Measurements from ENCODE around the gene UGT1A6. TPM values are rescaled to one million over a fixed set of nuclear protein-coding genes. Genes with fewer than 3 reads are reported as not detected.

The UGT1A6 gene
- total RNA-seq, 1 experiment from 2014 or later: 2.2 TPM

DNA sequence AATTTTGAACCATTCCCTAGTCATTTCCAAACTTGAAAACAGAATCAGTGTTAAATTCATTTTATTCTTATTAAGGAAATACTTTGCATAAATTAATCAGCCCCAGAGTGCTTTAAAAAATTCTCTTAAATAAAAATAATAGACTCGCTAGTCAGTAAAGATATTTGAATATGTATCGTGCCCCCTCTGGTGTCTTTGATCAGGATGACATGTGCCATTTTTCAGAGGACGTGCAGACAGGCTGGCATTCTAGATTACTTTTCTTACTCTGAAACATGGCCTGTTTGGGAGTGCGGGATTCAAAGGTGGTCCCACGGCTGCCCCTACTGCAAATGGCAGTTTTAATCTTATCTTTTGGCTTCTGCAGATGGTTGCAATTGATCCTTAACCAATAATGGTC, 79.9 kb downstream of the UGT1A6 start:
- no TSS peak for BruUV-seq (replicated peaks)
- H3K27me3 ChIP-seq (ENCODE audit: low read length): no peaks in the 10 kb centered on the region
- no peaks in the 10 kb centered on the region for H3K36me3 ChIP-seq (ENCODE audit: low read depth, low read length)
- ChIA-PET CTCF (no interaction called here), POLR2A (ENCODE audit: unreplicated experiment) (no interaction called here)
- H3K27ac ChIP-seq (ENCODE audit: low read length): no peak overlapping the region
- H3K9ac ChIP-seq (ENCODE audit: low read length): no peak overlapping the region
- no peaks in the 10 kb centered on the region for H3K4me1 ChIP-seq (ENCODE audit: insufficient read depth, low read length)
- H3K9me3 ChIP-seq (ENCODE audit: low read length): no peaks in the 10 kb centered on the region
- H3K4me2 ChIP-seq (ENCODE audit: low read length): no peak overlapping the region
- H3K4me3 ChIP-seq (ENCODE audit: low read length): no peak overlapping the region
- intact Hi-C loops (cut with micrococcal nuclease): no loop called here
- no peak for ATAC-seq
- no peaks in the 10 kb centered on the region for H3K79me2 ChIP-seq (ENCODE audit: low read length)
- H3F3A ChIP-seq (ENCODE audit: low read length, unreplicated experiment): no peaks in the 10 kb centered on the region
- H4K20me1 ChIP-seq (ENCODE audit: low read length): no peaks in the 10 kb centered on the region
- DNase-seq: no peak
- H2AFZ ChIP-seq (ENCODE audit: low read length): no peak overlapping the region
- H3K9me2 ChIP-seq (replicated peaks; ENCODE audit: low read length): no peaks in the 10 kb centered on the region
- TF ChIP-seq EZH2phosphoT487 (IDR thresholded peaks at IDR 0.05; ENCODE audit: borderline replicate concordance, low read length): no peak
- no peak for TF ChIP-seq EZH2 (IDR thresholded peaks at IDR 0.05; ENCODE audit: low read length, unreplicated experiment)
- TF ChIP-seq CTCF (conservative IDR thresholded peaks at IDR 0.05; ENCODE audit: low read depth, low read length): no peak

DNA sequence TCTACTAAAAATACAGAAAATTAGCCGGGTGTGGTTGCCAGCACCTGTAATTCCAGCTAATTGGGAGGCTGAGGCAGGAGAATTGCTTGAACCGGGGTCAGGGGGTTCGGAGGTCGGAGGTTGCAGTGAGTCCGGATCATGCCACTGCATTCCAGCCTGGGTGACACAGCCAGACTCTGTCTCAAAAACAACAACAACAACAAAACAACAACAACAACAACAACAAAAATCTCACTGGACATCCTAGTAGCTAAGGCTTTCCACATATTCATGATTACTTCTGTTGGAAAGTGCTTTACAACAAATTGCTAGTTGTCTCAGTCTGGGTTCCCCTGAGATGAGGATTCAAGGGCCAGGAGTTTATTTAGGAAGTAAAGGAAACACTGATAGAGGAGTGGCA, 81.2 kb downstream of the UGT1A6 start:
- Histone ChIP-seq H3K27me3 (ENCODE audit: low read length) (no peaks in the 10 kb centered on the region), H3K4me2 (ENCODE audit: low read length) (no peak overlapping the region), H2AFZ (ENCODE audit: low read length) (no peak overlapping the region), H3F3A (ENCODE audit: low read length, unreplicated experiment) (no peaks in the 10 kb centered on the region), H3K36me3 (ENCODE audit: low read depth, low read length) (no peaks in the 10 kb centered on the region), H3K4me1 (ENCODE audit: insufficient read depth, low read length) (no peaks in the 10 kb centered on the region), H3K9ac (ENCODE audit: low read length) (no peak overlapping the region), H3K9me2 (replicated peaks; ENCODE audit: low read length) (no peaks in the 10 kb centered on the region), H3K27ac (ENCODE audit: low read length) (no peak overlapping the region), H3K4me3 (ENCODE audit: low read length) (no peak overlapping the region), H3K79me2 (ENCODE audit: low read length) (no peaks in the 10 kb centered on the region), H4K20me1 (ENCODE audit: low read length) (no peaks in the 10 kb centered on the region), H3K9me3 (ENCODE audit: low read length) (no peaks in the 10 kb centered on the region)
- CTCF ChIA-PET: no interaction called here
- ATAC-seq (no peak), DNase-seq (no peak)
- POLR2A ChIA-PET (ENCODE audit: unreplicated experiment): no interaction called here
- BruUV-seq (replicated peaks): no TSS peak
- intact Hi-C loops (cut with micrococcal nuclease): no loop called here
- no peak for TF ChIP-seq EZH2phosphoT487 (IDR thresholded peaks at IDR 0.05; ENCODE audit: borderline replicate concordance, low read length)
- TF ChIP-seq EZH2 (IDR thresholded peaks at IDR 0.05; ENCODE audit: low read length, unreplicated experiment): no peak
- no peak for TF ChIP-seq CTCF (conservative IDR thresholded peaks at IDR 0.05; ENCODE audit: low read depth, low read length)

- intact Hi-C loops (cut with micrococcal nuclease): no loop called here
- no peak overlapping the region for H3K4me3 ChIP-seq (ENCODE audit: low read length)
- H4K20me1 ChIP-seq (ENCODE audit: low read length): no peaks in the 10 kb centered on the region
- no peaks in the 10 kb centered on the region for H3K9me2 ChIP-seq (replicated peaks; ENCODE audit: low read length)
- DNase-seq (no peak), ATAC-seq (no peak)
- no peaks in the 10 kb centered on the region for H3K36me3 ChIP-seq (ENCODE audit: low read depth, low read length)
- no TSS peak for BruUV-seq (replicated peaks)
- ChIA-PET POLR2A (ENCODE audit: unreplicated experiment) (interaction anchor here (0.6 kb wide), 1 partner anchor 1507 kb away, joined by 6 read pairs; no protein-coding TSS in a partner anchor), CTCF (no interaction called here)
- no peak overlapping the region for H2AFZ ChIP-seq (ENCODE audit: low read length)
- no peaks in the 10 kb centered on the region for H3K27me3 ChIP-seq (ENCODE audit: low read length)
- H3K79me2 ChIP-seq (ENCODE audit: low read length): no peaks in the 10 kb centered on the region
- no peak for TF ChIP-seq CTCF (conservative IDR thresholded peaks at IDR 0.05; ENCODE audit: low read depth, low read length)
- TF ChIP-seq EZH2 (IDR thresholded peaks at IDR 0.05; ENCODE audit: low read length, unreplicated experiment): no peak
- TF ChIP-seq EZH2phosphoT487 (IDR thresholded peaks at IDR 0.05; ENCODE audit: borderline replicate concordance, low read length): no peak
- H3K4me2 ChIP-seq (ENCODE audit: low read length): no peak overlapping the region
- H3K9me3 ChIP-seq (ENCODE audit: low read length): no peaks in the 10 kb centered on the region
- H3K9ac ChIP-seq (ENCODE audit: low read length): no peak overlapping the region
- no peaks in the 10 kb centered on the region for H3K4me1 ChIP-seq (ENCODE audit: insufficient read depth, low read length)
- H3F3A ChIP-seq (ENCODE audit: low read length, unreplicated experiment): no peaks in the 10 kb centered on the region
- H3K27ac ChIP-seq (ENCODE audit: low read length): no peak overlapping the region
These were observed 82.7 kb downstream of the UGT1A6 start for GRCh38 chr2:233775414-233775813.

Data from PC-3 (cell line).